ENCODE data around the gene CDC37L1.

GRCh38 chr9:4657426-4658159 lies 21.8 kb upstream of the CDC37L1 start:
- TF ChIP-seq CTCF (IDR thresholded peaks at IDR 0.05): no peak
- no peak for TF ChIP-seq POLR2A (IDR thresholded peaks at IDR 0.05)
